Hepatocyte (in vitro differentiated cells): Measurements from ENCODE around the gene SSRP1. TPM values are rescaled to one million over a fixed set of nuclear protein-coding genes. Genes with fewer than 3 reads are reported as not detected.

Experiments used
- DNase-seq: peaks from one replicate; pipeline ENCODE4 v3.0.0-alpha.2; 2016; ENCODE audit warnings: low spot score
- H2AFZ ChIP-seq: fragments of 200-600 bp; sonication (generic); 2 replicates; pipeline ENCODE4 v1.6.0; 2016; ENCODE audit warnings: antibody characterized with exemption, mild to moderate bottlenecking
- H3K27ac ChIP-seq: fragments of 200-600 bp; sonication (generic); 2 replicates; pipeline ENCODE4 v1.5.1; 2016; ENCODE audit warnings: mild to moderate bottlenecking
- H3K27me3 ChIP-seq: fragments of 200-600 bp; sonication (generic); 2 replicates; pipeline ENCODE4 v1.6.1; 2016
- H3K36me3 ChIP-seq: fragments of 200-600 bp; sonication (generic); replicated peaks from 2 replicates; pipeline ENCODE4 v1.5.1; 2016; ENCODE audit warnings: low read depth; ENCODE audit not compliant: insufficient read depth
- H3K4me1 ChIP-seq: fragments of 200-600 bp; sonication (generic); 2 replicates; pipeline ENCODE4 v1.5.1; 2016; ENCODE audit warnings: mild to moderate bottlenecking, moderate library complexity; ENCODE audit not compliant: insufficient read depth
- H3K4me2 ChIP-seq: fragments of 200-600 bp; sonication (generic); 2 replicates; pipeline ENCODE4 v1.6.0; 2016
- H3K4me3 ChIP-seq: fragments of 200-600 bp; sonication (generic); 2 replicates; pipeline ENCODE4 v1.5.1; 2016; ENCODE audit warnings: mild to moderate bottlenecking
- H3K79me2 ChIP-seq: fragments of 200-600 bp; sonication (generic); 2 replicates; pipeline ENCODE4 v1.6.0; 2017; ENCODE audit warnings: mild to moderate bottlenecking
- H3K9me2 ChIP-seq: fragments of 200-600 bp; sonication (generic); replicated peaks from 2 replicates; pipeline ENCODE4 v1.6.0; 2017; ENCODE audit warnings: mild to moderate bottlenecking; ENCODE audit not compliant: insufficient read depth
- H3K9me3 ChIP-seq: fragments of 200-600 bp; sonication (generic); 2 replicates; pipeline ENCODE4 v1.5.1; 2016; ENCODE audit warnings: low read depth, mild to moderate bottlenecking
- H4K20me1 ChIP-seq: fragments of 200-600 bp; sonication (generic); 2 replicates; pipeline ENCODE4 v1.6.0; 2016; ENCODE audit warnings: mild to moderate bottlenecking; ENCODE audit not compliant: insufficient read depth, poor library complexity, severe bottlenecking
- CTCF ChIP-seq: fragments of 200-600 bp; sonication (generic); IDR thresholded peaks from 2 replicates; pipeline ENCODE4 v1.5.1; 2016; ENCODE audit warnings: antibody characterized with exemption, mild to moderate bottlenecking; ENCODE audit not compliant: poor library complexity
- EZH2 ChIP-seq: fragments of 200-600 bp; sonication (generic); IDR thresholded peaks from 2 replicates; pipeline ENCODE4 v1.6.1; 2016; ENCODE audit warnings: antibody characterized with exemption, mild to moderate bottlenecking, borderline replicate concordance
- EZH2phosphoT487 ChIP-seq: fragments of 200-600 bp; sonication (generic); IDR thresholded peaks from one replicate; pipeline ENCODE4 v1.6.1; 2018; ENCODE audit warnings: antibody characterized with exemption, mild to moderate bottlenecking, low read depth, moderate library complexity; ENCODE audit not compliant: unreplicated experiment, severe bottlenecking
- WGBS: methylation state at CpG from one replicate; pipeline ENCODE4 v1.1.6; 2016; ENCODE audit warnings: low lambda C conversion rate; ENCODE audit errors: missing lambda C conversion rate; 5-methylcytosine and 5-hydroxymethylcytosine counted together
- polyA plus RNA-seq: library from polyadenylated mRNA; unstranded; fragments of >200 nt; fragmentation: Nextera tagmentation; extraction: Ambion mirVana; gene quantifications from 2 replicates; pipeline ENCODE4 v1.2.1, GENCODE V29; 2016
- total RNA-seq: library from RNA; depleted of rRNA; stranded (reverse); fragments of >200 nt; gene quantifications from 2 replicates; pipeline ENCODE4 v1.2.3, GENCODE V29; 2014

Gene SSRP1
- total and polyA plus RNA-seq, 2 experiments from 2014 or later, result 34.0 to 64.6 TPM

- H3K4me3 ChIP-seq, result no peak overlapping the region
- no peaks in the 10 kb centered on the region for H3K9me2 ChIP-seq
- no peak overlapping the region for H3K4me2 ChIP-seq
- no peaks in the 10 kb centered on the region for H4K20me1 ChIP-seq
- DNase-seq, result no peak
- no peak for TF ChIP-seq EZH2
- TF ChIP-seq EZH2phosphoT487, result no peak
- no peak for TF ChIP-seq CTCF
- H3K4me1 ChIP-seq, result peaks cover 6% of the 10 kb centered on the region
- H3K36me3 ChIP-seq, result no peaks in the 10 kb centered on the region
- H3K27ac ChIP-seq, result no peak overlapping the region
- H3K9me3 ChIP-seq, result no peaks in the 10 kb centered on the region
- 94% methylated on average over 8 of the region's 8 CpGs for WGBS
- no peaks in the 10 kb centered on the region for H3K79me2 ChIP-seq
- H3K27me3 ChIP-seq, result no peaks in the 10 kb centered on the region
- H2AFZ ChIP-seq, result no peak overlapping the region
These were observed 25.3 kb upstream of the SSRP1 start for GRCh38 chr11:57360991-57361390.

DNA sequence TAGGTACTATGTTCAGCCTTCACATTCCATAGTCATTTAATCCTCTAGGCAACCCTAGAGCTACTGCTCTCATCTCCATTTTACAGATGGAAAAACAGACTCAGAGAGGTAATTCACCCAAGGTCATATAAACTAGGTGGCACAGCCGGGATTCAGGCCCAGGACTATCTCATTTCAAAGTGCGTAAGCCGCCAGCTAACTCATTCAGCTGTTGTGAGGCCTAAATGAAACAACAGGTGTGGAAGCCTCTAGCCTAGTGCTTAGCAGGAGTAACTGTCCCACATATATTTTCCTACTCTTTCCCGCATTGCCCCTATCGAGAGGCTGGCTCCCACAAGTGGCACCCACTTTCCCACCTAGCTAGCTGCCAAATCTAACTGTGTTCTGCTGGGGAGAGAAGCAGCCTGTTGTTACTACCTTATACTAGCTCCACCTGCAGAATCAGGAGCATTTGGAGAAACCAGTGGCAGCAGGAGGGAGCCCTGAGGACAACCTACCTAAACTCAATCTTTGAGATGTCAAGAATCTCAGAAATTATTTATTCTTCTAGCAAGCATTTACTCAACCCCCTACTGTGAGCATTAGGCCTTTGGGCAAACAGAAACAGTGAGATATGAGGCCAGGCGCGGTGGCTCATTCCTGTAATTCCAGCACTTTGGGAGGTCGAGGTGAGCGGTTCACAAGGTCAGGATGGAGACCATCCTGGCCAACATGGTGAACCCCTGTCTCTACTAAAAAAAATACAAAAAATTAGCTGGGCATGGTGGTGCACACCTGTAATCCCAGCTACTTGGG lies 24.4 kb upstream of the SSRP1 start:
- H3K4me2 ChIP-seq, result no peak overlapping the region
- H3K4me3 ChIP-seq, result no peak overlapping the region
- no peak overlapping the region for H2AFZ ChIP-seq
- WGBS, result 59% methylated on average over 9 of the region's 9 CpGs
- TF ChIP-seq EZH2phosphoT487 (no peak), EZH2 (no peak), CTCF (no peak)
- no peaks in the 10 kb centered on the region for H3K9me2 ChIP-seq
- no peaks in the 10 kb centered on the region for H4K20me1 ChIP-seq
- no peaks in the 10 kb centered on the region for H3K79me2 ChIP-seq
- H3K9me3 ChIP-seq, result no peaks in the 10 kb centered on the region
- no peak for DNase-seq
- no peaks in the 10 kb centered on the region for H3K27me3 ChIP-seq
- peak overlapping the region; percentile 20 for H3K27ac ChIP-seq
- no peaks in the 10 kb centered on the region for H3K36me3 ChIP-seq
- H3K4me1 ChIP-seq, result peaks cover 6% of the 10 kb centered on the region

GRCh38 chr11:57359396-57359795 lies 23.7 kb upstream of the SSRP1 start:
- H2AFZ ChIP-seq, result no peak overlapping the region
- no peak overlapping the region for H3K4me2 ChIP-seq
- H3K79me2 ChIP-seq, result no peaks in the 10 kb centered on the region
- no peak for DNase-seq
- no peaks in the 10 kb centered on the region for H3K9me3 ChIP-seq
- TF ChIP-seq EZH2, result no peak
- TF ChIP-seq EZH2phosphoT487, result no peak
- no peak for TF ChIP-seq CTCF
- H3K36me3 ChIP-seq, result no peaks in the 10 kb centered on the region
- 79% methylated on average over 5 of the region's 5 CpGs for WGBS
- peak overlapping the region; percentile 20 for H3K27ac ChIP-seq
- H3K4me1 ChIP-seq, result peaks cover 6% of the 10 kb centered on the region
- no peaks in the 10 kb centered on the region for H3K9me2 ChIP-seq
- H4K20me1 ChIP-seq, result no peaks in the 10 kb centered on the region
- no peaks in the 10 kb centered on the region for H3K27me3 ChIP-seq
- no peak overlapping the region for H3K4me3 ChIP-seq
